ENCODE measurements around the gene PTGDR.
A peak's percentile ranks its signal among the peaks of the same experiment; 100 is the strongest.

Gene PTGDR

DNA sequence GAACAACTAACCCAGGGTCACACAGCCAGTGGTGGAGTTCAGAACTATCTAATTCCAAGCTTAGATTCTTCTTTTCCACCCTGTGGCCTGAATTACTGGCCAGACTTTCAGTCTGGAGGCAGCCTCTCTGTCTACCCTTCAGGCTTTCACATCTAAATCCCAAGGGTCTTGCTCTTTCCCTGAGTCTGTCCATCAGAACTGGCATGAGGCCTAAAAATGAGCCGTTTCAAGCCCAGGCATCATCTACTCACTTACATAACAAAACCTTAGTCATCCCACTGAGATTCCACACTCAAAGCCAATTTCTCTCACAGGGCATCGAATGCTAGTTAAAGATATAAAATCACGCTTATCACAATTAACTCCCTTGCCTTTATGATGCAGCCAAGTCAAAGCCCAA lies 1.3 kb upstream of the PTGDR start:
- no peak for DNase-seq

DNA sequence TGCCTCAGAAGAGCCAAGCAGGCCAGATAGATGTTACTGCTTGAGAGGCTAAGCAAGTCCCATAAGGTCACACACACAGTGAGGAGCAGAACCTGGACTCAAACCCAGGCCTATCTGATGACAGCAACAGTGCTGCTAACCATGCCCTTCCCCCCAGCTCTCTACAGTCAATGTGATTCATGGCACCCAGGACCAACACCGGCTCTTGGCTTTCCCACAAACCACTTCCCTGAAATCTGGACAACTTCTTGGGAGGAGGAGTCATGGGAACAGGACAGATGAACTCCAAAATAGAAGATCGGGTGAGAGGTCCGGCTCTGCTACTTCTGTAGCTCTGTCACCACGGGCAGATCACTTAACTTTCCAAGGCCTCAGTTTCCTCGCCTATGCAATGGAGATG lies 716 bp upstream of the PTGDR start:
- no peak for DNase-seq

- peak; percentile 16 for DNase-seq
Measured at GRCh38 chr14:52268279-52269061, 972 bp downstream of the PTGDR start.

GRCh38 chr14:52269100-52269499 lies 1.6 kb downstream of the PTGDR start:
- no peak for DNase-seq

DNA sequence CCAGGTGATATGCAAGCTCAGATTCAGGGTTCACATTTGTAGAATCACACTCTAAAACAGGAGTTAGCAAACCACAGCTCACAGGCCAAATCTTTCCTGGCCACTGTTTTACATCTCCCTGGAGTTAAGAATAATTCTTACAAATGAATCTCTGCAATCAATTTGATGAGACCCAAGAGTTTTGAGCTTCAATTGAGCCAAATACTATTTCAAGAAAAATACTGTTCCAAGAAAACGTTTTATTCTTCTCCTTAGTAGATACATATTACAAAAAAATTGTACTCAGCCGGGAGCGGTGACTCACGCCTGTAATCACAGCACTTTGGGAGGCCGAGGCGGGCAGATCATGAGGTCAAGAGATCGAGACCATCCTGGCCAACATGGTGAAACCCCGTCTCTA lies 2.5 kb downstream of the PTGDR start:
- no peak for DNase-seq

GRCh38 chr14:52271538-52271937 lies 4.0 kb downstream of the PTGDR start:
- no peak for DNase-seq

- DNase-seq: peak; percentile 75
Measured at GRCh38 chr14:52272375-52272774, 4.9 kb downstream of the PTGDR start.

- DNase-seq: no peak
Measured at GRCh38 chr14:52275372-52275771, 7.9 kb downstream of the PTGDR start.

- no peak for DNase-seq
Measured at GRCh38 chr14:52277552-52277951, 10.1 kb downstream of the PTGDR start.

DNA sequence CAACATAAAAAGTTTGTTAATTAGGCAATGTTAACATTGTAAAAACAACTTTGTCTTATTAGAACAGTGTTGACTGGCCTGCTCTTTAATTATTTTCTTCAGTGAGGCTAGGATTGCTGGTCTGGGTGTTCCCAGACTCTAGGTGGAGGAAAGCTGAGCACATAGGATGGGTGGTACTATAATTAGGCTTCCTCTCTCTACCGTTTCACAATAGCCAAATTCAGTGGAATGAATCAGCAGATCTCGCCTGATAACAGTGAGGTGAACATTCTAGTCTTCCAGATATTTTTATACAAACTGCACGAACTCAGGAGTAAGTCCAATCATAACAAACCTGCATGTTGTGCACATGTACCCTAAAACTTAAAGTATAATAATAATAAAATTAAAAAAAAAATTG lies 11.9 kb downstream of the PTGDR start:
- DNase-seq: peak; percentile 67

GRCh38 chr14:52283099-52283498 lies 15.6 kb downstream of the PTGDR start:
- no peak for DNase-seq

GRCh38 chr14:52286661-52287649 lies 19.5 kb downstream of the PTGDR start:
- DNase-seq: no peak

DNA sequence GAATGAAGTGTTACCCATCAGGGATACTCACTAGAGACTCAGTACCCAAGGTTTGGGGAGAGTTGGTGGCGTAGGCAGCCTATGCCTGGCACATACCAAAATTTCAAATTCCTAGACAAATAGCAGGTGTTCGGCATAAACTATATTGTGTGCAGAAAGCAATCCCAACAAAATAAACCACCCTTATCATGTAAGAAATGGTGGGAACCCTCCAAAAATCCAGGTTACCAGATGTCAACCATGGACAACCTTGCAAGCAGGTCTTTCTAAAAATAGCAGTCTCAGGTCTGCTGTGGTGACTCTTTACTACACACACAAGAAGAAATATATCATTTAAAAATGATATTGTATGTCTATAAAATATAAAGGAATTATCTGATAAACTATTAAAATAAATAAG lies 28.9 kb downstream of the PTGDR start:
- DNase-seq: no peak

GRCh38 chr14:52298795-52299194 lies 31.3 kb downstream of the PTGDR start:
- no peak for DNase-seq

DNA sequence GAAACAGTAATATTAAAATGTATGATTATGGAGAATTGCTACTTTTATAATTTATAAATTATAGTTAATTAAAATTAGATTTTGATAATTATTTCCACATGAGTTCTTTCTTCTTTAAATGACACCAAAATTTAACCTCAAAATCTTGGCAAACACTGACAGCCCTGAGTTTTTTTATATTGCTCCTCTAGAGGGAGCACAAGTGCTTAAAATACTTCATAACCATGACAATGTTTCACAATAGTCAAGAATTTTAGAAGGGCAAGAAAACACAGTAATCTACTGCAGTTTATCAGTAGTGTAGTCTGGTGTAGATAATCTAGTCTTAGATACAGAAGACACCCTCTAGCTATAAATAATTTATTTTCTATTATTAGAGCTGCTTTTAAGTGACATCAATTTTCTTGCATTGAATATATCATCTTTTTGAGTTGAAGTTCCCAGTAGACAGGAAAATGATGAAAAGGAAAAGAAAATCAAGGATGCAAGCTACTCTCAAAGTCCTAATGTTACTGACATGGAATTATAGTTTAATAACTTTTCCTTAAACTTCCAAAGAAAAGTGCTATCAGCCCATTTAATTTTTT lies 32.3 kb downstream of the PTGDR start:
- DNase-seq: peak; percentile 84

GRCh38 chr14:52303236-52303635 lies 35.7 kb downstream of the PTGDR start:
- DNase-seq: no peak

GRCh38 chr14:52304248-52304904 lies 36.9 kb downstream of the PTGDR start:
- no peak for DNase-seq

DNA sequence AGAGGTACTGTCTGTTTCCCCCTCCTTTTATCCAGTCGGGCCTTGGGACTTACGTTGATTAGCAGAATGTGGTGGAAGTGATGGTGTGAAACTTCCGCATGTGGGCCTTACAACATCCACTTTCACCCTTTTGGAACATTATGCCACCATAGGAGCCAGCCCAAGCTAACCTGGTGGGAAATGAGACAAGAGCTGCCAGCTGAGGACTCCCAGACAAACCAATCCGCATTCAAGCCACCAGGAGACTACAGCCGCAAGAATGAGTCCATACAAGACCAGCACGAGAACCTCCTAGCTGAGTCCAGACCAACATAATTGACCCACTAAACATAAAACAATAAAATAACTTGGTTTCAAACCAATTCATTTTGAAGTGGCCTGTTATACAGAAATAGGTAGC lies 37.5 kb downstream of the PTGDR start:
- DNase-seq: no peak

DNA sequence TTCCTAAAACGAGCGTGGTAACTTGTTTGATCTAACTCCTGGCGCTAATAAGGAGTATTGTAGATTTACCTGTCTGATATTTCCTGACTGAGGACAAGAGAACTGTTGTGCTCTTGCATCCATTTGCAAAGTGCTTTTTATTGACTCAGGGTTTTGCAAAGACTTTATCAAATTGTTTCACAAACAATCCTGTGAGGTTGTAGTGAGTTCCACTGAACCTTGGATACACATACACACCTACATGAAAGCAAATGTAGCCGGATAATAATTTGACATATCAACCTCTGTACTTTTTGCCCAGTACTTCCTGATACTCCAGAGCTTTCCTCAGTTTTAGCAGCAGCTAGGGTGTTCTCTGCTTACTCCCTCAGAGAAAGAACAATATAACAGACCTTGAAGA lies 39.9 kb downstream of the PTGDR start:
- no peak for DNase-seq

DNA sequence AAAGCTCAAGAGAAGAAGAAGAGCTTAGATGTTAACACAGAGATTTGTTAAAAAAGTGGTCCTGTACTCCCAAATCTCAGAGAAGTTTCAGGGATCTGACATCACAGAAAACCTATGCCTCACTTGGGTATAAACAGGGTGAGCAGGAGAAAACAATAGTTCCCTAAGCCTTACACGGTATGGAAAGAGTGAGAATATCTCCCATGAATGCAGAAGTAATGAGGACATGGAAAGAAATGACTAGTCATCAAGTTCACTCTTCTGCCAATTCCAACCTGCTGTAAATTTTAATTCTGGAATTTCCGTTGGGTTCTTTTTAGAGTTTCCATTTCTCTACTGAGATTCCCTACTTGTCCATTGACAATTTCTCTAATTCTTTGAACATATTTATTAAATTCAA lies 40.4 kb downstream of the PTGDR start:
- no peak for DNase-seq

- no peak for DNase-seq
Measured at GRCh38 chr14:52310541-52310940, 43.0 kb downstream of the PTGDR start.

GRCh38 chr14:52312931-52313355 lies 45.4 kb downstream of the PTGDR start:
- DNase-seq: no peak

DNA sequence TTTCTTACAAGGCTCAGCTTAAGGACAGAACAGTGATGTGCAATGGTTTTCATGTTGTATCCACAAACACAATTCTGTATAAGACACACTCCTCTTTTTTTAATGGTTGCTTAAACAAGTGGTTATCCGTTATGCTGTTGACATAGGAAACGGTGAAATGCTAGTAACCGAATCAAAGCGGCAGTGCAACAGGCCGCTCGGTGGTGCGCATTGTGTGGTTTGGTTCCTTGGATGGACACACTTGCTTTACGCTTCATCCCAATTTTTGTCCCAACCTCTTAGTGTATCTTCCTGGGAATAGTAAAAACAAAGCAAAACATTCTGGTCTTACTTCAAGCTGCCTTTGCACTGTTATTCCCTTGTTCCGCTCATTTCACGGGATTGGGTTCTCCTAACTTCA lies 46.0 kb downstream of the PTGDR start:
- DNase-seq: peak; percentile 41
